Measurements from ENCODE around the gene PSMC3. TPM values are rescaled to one million over a fixed set of nuclear protein-coding genes. Genes with fewer than 3 reads are reported as not detected.

The PSMC3 gene
- total and polyA plus RNA-seq, 2 donors (not counting 1 experiment from before 2014, with no cell fraction given), result 36.7 to 62.7 TPM

- H4K20me1 ChIP-seq (ENCODE audit: control insufficient read depth, insufficient read depth, low read length, poor library complexity, severe bottlenecking), result peaks cover 26% of the 10 kb centered on the region
These were observed 44.4 kb upstream of the PSMC3 start for GRCh38 chr11:47470671-47471070.

More at GRCh38 chr11:47470671-47471070, 44.4 kb upstream of the PSMC3 start:
- Histone ChIP-seq H3K4me3 (ENCODE audit: control extremely low read depth in 1 of 5, extremely low read depth in 1 of 5, insufficient read depth in 1 of 5, low read depth in 2 of 5, low read length in 4 of 5) (no peak overlapping the region), H3K27ac (ENCODE audit: low read length in 2 of 2) (peak overlapping the region in 1 of 2 donors; percentile 7), H3K4me1 (ENCODE audit: control insufficient read depth in 2 of 2, insufficient read depth in 2 of 2, low read length in 2 of 2) (no peaks in the 10 kb centered on the region), H2AFZ (ENCODE audit: insufficient read depth, low read depth, low read length, poor library complexity, severe bottlenecking) (no peak overlapping the region), H3K79me2 (ENCODE audit: control insufficient read depth, insufficient read depth, low read length) (peaks cover 23% of the 10 kb centered on the region), H3K4me2 (replicated peaks; ENCODE audit: low read depth, low read length, poor library complexity, severe bottlenecking) (no peak overlapping the region), H3K27me3 (replicated peaks in 1 of 4; ENCODE audit: control extremely low read depth in 1 of 4, control insufficient read depth in 3 of 4, insufficient read depth in 4 of 4, low read length in 3 of 4) (no peaks in the 10 kb centered on the region), H3K9me3 (ENCODE audit: control extremely low read depth in 1 of 3, control insufficient read depth in 2 of 3, insufficient read depth in 1 of 3, low read length in 2 of 3) (no peaks in the 10 kb centered on the region), H3K9ac (ENCODE audit: low read length) (no peak overlapping the region), H3K36me3 (replicated peaks in 1 of 2; ENCODE audit: control extremely low read depth in 1 of 2, control insufficient read depth in 1 of 2, extremely low read depth in 1 of 2, insufficient read depth in 2 of 2, low read length in 1 of 2) (peaks cover 16 to 85% of the 10 kb centered on the region in 2 experiments)
- Mint-ChIP-seq H3K27ac (peak overlapping the region; percentile 61), H3K27me3 (no peaks in the 10 kb centered on the region), H3K4me1 (no peaks in the 10 kb centered on the region), H3K4me3 (no peak overlapping the region), H3K9me3 (ENCODE audit: insufficient read depth) (no peaks in the 10 kb centered on the region)
- ATAC-seq (ENCODE audit: low read depth) (no peak), DNase-seq (no peak)
- POLR2A ChIA-PET, result interaction anchor here (0.5 kb wide), 1 partner anchor 278 kb away, joined by 3 read pairs; no protein-coding TSS in a partner anchor
- intact Hi-C loops (cut with micrococcal nuclease), result no loop called here
- 96% methylated on average over 4 of the region's 4 CpGs for WGBS (ENCODE audit: insufficient coverage)
- CTCF ChIA-PET, result no interaction called here
- TF ChIP-seq CTCF (IDR thresholded peaks at IDR 0.05) (no peak), EZH2 (IDR thresholded peaks at IDR 0.05; ENCODE audit: borderline replicate concordance, insufficient read depth, low read depth, low read length, poor library complexity, severe bottlenecking) (no peak)
